Stimulated activated CD4-positive, alpha-beta T cell treated with anti-CD3 and anti-CD28 coated beads, Interleukin-4, amount 100 ng/mL, for 24 hours (primary cell): ENCODE data around the gene AGPAT2.

Source experiments
- DNase-seq: peaks from one replicate; pipeline ENCODE4 v3.0.0-alpha.2; 2020

The AGPAT2 gene

DNA sequence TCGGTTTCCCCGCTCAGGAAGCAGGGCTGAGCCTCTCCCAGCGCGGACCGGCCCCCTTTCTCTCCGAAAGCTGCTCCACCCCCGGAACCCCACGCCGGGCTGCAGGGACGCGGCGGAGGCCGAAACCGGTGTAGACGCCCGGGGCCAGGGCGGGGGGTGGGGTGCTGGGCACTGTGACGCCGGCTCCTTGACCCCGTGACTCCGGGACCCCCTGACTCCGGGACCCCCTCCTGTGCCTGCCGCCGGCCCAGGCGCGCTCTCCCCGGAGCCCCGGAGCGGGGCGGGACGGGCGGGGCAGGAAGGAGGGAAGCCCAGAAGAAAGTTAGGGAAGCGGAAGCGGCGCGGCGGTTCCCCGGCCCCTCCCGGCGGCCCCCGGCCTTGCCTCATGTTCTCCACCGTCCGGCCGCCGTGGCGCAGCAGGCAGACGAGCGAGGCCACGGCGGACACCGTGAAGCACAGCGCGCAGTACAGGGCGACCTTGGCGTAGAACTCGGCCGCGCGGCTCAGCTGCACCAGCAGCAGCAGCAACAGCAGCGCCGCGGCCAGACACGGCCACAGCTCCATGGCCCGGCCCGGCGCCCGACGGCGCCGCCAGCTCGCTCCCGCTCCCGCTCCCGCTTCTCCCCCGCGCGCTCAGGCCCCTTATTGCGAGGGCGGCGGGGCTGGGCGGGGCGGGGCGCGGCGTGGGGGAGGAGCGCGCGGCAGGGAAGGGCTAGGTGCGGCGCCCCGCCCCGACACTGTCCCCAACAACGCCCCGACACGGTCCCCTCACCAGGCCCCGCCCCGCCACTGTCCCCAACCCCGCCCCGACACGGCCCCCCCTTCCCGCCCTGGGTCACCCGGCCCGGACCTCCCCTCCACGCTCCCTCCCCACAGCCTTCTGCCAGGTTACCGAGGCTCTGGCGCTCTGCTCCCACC is at the start of gene AGPAT2:
AGPAT2 (minus strand) TSS at position 664 of the 918 bp plus-strand sequence; CDS start at position 564, 100 bp downstream.
- DNase-seq, result peak; percentile 64

DNA sequence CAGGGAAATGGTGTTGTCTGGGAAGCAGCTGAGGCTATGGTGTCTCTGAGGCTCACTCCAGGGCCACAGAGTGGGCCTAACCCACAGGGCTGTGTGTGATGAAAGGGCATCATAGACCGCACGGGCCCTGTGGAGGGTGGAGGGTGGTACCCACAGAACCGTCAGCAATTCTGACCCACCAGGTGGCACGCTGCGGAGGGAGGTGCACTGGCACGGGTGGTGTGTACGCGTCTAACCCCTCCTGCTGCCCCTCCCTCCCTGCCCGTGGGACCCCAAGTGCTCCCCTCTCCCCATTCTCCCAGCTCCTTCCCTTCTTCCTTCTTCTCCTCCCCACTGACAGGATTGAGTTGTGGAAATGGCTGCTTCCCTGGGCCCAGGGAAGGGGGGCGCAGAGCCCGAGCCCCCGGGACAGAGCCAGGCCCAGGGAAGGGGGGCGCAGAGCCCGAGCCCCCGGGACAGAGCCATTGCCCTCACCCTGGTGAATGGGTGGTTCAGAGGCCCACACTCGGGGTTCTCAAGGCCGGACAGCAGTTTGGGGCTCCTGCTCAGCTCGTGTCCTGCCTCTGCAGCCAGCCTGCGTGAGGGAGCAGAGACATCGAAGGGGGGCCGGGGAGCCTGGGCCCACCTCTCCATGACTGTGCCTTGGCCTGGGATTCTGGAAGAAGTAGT is 48.7 kb upstream of the AGPAT2 start:
- DNase-seq, result no peak

DNA sequence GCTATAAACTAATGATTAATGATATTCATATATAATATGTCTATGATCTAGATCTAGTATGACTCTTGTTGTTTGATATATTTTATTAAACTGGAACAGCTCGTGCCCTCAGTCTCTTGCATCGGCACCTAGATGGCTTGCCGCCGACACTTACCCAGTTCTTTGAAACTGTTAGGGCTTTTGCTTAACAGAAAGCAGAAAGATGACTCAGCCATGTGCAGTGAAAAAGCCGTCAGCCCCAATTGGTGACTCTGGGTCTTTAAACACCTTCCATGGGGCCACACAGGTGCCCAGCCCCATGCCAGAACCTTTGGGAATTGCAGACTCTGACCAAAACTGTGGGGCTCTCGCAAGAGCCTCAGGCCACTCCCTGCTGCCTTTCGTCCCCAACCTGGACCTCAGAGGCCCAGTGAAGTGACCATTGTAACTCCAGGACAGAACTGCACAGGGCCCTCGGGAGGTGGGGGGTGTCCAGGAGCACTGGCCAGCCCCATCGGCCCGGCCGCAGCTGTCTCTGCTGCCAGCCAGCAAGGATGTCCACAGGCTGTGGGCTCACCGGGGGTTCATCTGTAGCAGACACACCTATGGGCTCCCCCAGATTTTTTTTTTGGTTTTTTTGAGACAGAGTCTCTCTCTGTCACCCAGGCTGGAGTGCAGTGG is 47.7 kb upstream of the AGPAT2 start:
- no peak for DNase-seq

DNA sequence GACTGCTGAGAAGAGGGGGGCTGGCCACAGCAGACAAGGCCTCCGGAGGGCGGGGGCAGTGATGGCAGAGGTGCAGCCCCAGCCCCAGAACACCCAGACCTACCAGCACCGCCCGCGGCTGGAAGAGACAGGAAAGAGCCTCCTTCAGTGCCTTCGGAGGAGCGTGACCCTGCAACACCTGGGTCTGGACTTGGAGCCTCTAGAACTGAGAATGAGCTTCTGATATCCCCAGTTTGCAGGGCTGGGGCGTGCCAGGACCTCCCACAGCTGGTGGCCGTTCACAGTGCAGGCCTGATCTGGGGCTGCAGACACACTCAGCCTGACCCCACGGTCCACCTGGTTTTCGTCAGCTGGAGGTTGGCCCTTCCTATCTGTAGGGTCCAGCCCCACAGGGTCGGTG is 46.4 kb upstream of the AGPAT2 start:
- no peak for DNase-seq

DNA sequence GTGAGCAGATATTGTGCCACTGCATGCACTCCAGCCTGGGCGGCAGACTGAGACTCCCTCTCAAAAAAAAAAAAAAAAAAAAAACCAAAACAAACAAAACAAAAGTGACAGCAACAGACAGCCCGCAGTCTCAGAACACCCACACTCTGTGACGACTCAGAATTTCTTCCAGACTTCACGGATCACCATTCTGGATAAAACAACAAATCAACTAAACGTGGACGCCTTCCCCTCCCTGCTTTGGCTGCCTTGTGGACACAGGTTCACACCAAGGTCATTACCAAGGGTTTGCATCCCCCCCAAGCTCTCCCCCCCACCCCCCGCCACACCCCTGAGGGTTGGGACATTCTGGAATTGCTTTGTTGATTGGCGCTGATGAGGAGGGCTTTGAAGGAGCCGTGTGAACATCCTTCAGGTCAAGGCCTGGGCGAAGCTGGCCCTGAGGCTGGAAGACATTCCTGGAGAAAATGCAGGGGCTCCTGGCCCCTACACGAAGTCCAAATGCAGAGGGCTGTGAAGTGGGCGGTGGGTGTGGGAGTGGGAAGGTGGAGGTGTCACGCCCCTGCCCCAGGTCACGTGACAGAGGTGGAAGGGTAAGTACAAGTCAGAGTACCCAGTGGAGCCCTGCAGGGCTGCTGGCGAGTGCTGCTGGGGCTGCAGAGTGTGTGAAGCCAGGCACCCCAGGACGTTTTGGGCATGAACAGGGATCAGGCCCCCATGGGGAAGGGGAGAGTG is 45.4 kb upstream of the AGPAT2 start:
- no peak for DNase-seq

DNA sequence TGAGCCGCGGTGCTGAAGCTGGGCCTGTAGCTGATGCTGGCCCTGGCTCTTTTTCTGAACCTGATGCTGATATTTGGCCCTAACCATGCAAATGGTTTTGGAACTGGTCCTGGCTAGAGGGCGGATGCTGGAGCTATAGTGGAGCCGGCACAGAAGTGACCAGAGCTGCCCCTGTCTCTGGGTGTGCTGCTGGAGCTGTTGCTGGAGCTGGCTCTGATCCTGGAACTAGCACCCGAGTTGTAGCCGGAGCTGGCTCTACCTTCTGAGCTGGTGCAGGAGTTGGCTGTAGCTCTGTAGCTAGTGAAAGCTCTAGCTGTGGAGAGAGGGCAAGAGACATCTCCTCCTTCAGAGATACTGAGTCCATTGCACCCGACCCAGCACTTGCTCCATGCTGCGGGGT is 42.7 kb upstream of the AGPAT2 start:
- DNase-seq, result no peak

DNA sequence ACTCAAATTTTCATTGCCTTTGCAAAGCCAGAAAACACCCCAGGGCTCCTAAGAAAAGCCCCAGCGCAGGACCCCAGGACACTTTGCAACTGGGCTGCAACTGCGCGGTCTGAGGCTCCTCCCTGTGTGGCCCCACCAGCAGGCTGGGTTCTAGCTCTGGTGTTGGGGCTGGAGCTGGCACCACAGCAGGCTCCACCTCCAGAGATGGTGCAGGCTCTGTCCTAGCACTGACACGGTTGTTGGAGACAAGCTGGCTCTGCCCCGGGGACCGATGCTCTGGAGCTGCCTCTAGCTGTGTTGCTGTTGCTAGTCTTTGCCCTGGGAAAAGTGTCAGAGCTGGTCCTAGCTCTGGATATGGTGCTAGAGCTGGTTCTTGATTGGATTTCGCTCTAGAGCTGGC is 41.9 kb upstream of the AGPAT2 start:
- no peak for DNase-seq

DNA sequence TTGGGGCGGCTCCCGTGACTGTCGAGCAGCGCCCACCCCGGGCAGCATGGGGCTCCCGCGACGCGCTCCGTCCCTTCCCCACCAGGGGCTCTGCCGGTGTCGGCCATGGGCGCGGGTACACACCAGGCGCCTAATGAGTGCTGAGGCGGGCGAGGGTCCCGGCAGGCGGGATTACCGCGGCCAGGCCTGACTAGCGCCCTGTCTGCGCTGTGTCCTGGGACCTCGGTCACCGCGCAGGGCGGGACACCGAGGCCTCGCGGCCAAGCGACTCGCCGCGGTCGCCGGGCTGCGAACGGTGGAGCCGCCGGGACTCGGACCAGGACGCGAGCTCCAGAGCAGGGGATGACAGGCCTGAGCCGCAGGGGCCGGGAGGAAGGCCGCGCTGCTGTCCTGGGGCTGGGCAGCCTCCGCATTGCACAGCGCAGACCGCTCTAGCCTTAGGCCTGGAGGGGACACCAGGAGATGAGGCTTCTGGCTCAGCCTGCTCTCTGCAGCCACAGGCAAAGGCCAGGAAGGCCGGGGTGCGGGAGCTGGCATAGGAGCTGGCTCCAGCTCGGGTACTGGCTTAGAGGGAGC is 41.4 kb upstream of the AGPAT2 start:
- DNase-seq, result no peak

DNA sequence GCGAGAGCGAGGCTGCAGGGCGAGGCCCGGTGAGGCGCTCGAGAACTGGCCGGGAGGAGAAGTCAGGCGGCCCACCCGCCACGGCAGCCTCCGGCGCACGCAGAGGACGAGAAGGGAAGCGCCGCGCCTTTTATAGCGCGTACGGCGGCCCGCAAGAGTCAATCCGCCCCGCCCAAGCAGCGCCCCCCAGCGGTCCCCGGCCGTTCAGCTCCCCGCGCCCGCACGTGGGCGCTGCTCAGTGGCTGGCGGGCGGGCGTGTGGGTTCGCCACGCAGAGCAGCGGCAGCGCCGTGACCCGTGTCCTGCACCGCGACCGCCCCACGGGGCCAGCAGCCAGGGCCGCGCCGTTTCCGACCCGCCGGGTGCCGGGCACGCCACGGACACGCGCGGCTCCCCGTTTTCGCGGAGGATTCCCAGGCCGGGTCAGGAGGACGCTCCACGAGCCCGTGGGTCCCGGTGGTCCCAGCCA is 40.9 kb upstream of the AGPAT2 start:
- peak; percentile 92 for DNase-seq

DNA sequence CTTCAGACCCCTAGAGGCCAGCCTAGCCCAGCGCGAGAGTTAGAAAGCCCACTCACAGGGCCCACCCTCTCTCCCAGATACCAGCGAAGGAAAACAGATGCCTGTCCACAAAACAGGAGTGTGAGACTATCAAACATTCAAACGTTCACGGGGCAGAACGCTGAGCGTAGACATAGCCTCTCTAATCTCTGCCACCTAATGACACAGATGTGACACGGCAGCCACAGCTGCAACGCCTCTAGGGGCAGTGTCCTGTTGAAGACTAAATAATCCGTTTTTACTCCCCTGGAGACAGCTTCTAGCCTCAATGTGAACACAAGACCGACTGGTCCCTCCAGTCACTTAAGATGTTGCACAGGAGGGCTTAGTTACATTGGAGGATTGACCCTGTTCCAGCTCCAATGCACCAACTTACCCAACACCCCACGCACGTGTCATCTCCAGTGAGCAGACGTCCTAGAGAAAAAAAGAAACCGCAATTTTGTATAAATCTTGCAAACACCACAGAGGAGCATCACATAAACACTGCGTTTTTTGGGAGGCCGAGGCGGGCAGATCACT is 39.5 kb upstream of the AGPAT2 start:
- peak; percentile 49 for DNase-seq

DNA sequence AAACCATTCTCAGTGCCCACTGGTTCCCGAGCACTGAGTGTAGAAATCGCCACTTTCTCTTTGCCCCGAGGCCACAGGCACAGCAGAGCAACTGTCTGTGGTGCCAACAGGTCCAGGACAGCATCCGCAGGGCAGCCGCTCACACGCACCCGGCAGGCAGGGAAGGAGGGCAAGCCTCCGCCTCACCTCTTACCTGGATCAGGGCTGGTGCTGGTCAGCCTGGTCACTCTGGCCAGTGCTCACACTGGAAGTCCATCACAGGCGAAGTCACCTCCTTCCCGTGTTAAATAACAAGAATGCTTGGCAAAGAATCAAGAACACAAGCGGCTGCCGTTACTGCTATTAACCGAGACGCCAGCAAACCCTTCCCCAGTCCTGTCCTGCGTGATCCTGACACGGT is 38.9 kb upstream of the AGPAT2 start:
- DNase-seq, result no peak

DNA sequence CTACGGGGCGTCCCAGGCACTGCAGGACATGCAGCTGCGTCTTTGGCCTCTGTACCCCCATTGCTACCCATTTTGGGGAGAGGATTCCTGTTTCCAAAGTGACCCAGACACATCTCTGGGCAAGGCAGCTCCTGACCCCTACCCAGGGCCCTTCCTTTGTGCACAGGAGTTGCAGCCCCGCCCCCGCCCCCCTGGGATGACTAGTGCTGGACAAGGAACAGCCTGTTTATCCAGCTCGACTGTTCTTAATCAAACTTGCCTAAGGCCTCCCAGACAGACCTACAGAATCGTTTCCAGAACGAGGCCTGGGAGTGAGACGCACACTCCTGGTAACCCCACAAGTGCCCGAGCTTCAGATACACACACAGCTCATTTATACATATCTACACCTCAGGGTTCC is 38.4 kb upstream of the AGPAT2 start:
- DNase-seq, result no peak

DNA sequence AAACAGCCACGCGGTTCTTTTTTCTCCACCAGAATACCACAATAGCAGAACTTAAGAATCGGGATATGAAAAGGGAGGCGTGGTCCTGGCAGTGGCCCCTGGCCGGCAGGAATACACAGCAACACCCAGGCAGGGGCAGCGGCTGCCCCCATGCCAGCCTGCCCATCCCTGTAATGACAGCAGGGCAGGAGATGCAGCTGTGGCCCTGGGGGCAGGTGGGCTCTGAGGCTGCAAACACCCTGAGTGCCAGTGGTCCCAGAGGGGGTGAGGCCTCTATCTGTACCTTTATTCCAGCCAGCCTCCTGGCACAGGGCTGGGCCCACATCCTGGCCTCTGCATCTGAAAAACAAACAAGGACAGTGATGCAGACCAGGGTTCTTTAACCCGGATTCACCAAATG is 37.5 kb upstream of the AGPAT2 start:
- no peak for DNase-seq

DNA sequence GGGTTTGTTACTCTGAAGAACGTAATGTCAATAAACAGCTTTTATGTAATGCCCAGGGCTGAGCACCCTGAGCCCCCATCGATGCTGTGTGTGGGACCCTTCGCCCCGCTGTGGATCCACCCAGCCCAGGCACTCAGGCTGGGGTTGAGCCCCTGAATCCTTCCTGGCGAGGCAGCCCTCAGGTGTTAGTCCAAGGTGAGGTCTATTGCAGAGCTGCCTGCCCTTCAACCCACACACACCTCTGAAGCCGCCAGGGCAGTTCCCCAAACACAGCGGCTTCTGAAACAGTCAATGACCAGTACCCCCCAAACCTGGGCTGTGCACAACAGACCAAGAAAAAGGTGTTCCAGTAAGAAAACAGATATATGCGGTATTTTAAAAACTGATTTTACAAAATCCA is 36.7 kb upstream of the AGPAT2 start:
- no peak for DNase-seq

DNA sequence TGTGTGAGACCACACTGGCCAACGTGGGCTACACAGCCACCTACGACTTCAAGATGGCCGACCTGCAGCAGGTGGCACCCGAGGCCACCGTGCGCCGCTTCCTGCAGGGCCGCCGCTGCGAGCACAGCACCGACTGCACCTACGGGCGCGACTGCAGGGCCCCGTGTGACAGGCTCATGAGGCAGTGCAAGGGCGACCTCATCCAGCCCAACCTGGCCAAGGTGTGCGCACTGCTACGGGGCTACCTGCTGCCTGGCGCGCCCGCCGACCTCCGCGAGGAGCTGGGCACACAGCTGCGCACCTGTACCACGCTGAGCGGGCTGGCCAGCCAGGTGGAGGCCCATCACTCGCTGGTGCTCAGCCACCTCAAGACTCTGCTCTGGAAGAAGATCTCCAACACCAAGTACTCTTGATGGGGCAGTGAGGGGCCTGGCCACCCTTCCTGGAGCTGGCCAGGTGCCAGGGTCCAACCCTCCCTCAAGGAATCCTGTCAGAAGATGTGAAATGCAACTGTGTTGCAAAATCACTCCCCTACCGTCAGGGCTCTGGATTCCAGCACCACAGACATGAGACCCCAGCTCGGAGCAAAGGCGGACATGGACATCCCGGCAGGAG is 36.2 kb upstream of the AGPAT2 start:
- DNase-seq, result no peak

DNA sequence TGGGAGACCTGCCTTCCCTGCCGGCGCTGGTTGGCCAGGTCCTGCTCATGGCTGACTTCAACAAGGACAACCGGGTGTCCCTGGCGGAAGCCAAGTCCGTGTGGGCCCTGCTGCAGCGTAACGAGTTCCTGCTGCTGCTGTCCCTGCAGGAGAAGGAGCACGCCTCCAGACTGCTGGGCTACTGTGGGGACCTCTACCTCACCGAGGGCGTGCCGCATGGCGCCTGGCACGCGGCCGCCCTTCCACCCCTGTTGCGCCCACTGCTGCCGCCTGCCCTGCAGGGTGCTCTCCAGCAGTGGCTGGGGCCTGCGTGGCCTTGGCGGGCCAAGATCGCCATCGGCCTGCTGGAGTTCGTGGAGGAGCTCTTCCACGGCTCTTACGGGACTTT is 35.7 kb upstream of the AGPAT2 start:
- no peak for DNase-seq

DNA sequence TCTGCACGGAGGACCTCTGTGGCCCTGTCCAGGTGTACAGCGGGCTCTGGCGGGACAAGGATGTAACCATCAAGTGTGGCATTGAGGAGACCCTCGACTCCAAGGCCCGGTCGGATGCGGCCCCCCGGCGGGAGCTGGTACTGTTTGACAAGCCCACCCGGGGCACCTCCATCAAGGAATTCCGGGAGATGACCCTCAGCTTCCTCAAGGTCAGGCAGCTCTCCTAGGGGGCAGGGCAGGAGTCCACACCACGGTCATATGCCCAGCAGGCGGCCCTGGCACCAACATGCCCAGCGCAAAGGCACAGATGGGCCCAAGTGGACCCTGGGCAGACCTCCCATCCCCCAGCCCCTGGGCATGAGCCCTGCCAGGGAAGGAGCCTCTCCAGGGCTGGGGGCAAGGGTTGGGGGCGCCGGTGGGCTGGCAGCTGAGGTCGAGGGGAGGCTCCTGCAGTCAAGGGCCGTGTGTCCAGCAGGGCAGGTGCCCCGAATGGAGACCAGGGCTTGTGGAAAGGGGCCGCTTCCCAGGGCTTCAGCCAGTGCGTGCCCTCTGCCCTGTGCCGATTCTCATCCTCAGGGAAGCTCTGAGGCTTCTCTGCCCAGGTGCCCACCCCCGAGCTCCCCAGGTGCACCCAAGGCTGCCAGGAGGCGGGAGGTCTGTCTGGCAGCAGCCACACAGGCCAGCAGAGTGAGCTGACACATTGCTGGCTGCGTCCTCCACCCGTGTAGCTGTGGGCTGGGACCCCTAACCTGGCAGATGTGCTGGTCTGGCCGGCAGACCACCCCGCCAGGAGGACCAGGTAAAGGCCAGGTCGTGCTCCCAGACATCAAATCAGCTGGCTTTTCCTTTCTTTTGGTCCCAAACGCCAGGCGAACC is 35.1 kb upstream of the AGPAT2 start:
- DNase-seq, result no peak

DNA sequence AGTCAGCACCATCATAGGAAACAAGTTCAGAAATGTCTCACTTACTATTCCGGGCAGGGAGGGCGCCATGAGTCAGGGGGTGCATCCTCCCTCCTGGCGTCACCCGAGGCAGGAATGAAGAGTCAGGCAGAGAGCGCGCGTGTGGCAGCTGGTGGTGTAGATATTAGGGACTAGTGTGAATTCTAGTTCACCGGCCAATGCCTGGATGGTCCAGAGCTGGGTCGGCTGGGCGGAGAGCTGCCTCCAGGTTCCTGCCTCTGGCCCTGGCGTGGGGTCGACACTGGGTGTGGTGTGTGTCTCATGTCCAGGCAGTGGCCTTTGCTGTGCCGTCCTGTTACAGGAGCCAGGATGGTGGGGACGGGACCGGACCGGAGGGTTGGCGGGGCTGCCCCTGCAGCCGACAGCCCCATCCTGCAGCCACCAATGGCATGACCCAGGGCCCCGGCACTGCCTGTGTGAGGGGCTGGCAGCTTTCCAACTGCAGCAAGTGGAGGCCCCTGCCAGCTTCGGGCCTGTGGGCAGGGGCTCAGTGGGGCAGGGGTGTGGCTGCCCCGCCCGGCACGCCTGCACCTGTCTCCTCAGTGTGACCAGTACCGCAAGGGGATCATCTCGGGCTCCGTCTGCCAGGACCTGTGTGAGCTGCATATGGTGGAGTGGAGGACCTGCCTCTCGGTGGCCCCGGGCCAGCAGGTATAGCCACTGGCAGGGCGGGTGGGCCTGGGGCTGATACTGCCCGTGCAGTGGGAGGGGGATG is 34.3 kb upstream of the AGPAT2 start:
- no peak for DNase-seq

DNA sequence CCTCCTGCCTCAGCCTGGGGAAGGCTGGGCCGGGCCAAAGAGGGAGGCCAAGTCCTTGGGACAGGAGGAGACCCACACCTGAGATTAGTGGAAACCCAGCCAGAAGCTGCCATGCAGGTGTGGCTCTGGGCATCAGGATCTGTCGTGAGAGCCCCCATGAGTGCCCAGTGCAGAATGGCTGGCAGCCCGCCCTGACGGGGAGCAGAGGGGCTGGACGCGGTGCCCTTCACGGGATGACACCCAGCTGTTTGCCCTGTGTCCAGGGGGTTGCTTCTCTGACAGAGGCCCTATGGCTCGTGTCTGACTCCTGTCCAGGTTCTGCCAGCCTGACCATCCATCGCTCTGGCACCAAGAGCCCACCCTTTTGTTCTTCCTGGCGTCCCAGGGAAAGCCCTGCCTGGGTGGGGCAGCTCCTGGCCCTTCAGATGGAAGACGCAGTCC is 33.7 kb upstream of the AGPAT2 start:
- DNase-seq, result no peak
